GM12892 (cell line): ENCODE data around the gene SERTAD4.
A peak's percentile ranks its signal among the peaks of the same experiment; 100 is the strongest.
"Not testable (repeated sequence)": the region's sequence is repeated elsewhere in the genome, so short reads cannot be mapped to it uniquely, and the experiment has no call there.

ENCODE experiments used
- DNase-seq: peaks from one replicate; pipeline ENCODE4 v3.0.0; 2011; ENCODE audit not compliant: insufficient read length
- FAIRE-seq: peaks from 2 replicates; lab custom pipeline; 2011; peaks lifted over from hg19 to GRCh38; lab: Jason Lieb, UNC
- POLR2A ChIP-seq: IDR thresholded peaks from 2 replicates; pipeline ENCODE4 v1.6.1; 2011; ENCODE audit warnings: low read depth, low read length, control low read depth
- POLR2AphosphoS5 ChIP-seq: IDR thresholded peaks from 2 replicates; pipeline ENCODE4 v1.6.1; 2011; ENCODE audit warnings: low read depth, low read length, control low read depth
- TAF1 ChIP-seq: IDR thresholded peaks from 2 replicates; pipeline ENCODE4 v1.6.1; 2011; ENCODE audit warnings: low read depth, mild to moderate bottlenecking, control low read depth, low read length, borderline replicate concordance

SERTAD4 gene

DNA sequence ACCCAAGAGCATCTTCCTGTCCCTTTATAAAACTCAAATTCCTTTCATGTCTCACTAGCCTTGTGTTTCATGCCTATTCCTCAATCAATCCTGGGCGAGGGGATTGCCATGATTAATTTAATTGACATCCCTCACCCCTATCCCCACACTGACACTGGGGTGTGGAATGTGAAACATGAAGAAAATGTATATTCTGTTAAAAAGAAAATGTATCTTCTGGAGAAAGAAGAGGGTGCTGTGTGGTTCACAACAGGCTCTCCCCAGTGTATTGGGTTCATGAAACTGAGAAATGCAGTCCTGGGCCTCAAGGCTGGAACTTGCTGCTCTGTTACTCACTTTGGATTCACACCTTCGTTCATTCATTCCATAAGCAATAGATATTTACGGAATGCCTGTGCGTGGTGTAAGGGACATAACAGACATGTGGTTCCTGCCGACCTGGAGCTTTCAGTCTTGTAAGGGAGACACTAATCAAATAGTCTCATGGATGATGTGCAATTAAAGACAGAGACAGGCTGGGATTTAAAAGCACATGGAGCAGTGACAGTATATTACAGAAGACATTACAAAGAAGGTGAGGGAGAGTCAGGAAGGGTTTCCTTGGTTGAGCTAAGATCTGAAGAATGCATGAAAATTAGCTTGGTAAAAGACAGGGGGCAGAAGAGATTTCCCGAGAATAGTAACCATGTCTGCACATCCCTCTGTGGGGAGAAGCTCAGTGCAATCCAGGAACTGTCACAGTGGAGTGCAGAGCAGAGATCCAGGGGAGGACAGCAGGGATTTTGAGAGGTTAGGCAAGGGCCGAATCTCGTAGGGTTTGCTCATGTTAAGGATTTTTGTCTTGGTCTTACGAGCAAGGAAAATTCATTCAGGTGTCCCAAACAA, 32.1 kb downstream of the SERTAD4 start:
- TF ChIP-seq TAF1, result no peak
- no peak for TF ChIP-seq POLR2AphosphoS5
- TF ChIP-seq POLR2A, result no peak
- FAIRE-seq (no peak), DNase-seq (no peak)

DNA sequence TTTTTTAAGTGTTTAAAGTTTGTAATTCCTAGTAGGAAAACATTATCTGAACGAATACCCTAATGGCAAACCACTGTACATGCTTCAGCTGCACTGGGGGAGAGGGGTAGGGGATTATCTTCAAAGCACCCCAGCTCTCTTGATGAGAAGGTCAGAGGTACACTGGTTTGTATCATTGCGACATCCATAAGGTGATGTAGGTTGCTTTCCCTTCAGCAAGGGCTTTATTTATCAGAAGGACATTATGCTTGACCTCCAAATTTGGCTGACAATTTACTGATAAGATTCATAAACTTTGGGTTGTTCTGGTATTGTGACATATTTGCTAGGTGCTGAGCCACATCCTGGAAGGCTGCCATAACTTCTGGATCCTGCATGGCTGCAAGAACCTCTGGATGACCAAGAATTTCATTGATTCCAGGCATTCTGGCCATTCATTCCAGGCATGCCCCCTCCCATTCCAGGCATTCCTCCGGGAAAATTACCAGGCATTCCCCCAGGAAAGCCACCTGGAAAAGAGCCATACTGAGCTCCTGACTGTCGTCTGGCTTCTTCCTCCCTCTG, 32.9 kb downstream of the SERTAD4 start:
- FAIRE-seq, result not testable (repeated sequence)

DNA sequence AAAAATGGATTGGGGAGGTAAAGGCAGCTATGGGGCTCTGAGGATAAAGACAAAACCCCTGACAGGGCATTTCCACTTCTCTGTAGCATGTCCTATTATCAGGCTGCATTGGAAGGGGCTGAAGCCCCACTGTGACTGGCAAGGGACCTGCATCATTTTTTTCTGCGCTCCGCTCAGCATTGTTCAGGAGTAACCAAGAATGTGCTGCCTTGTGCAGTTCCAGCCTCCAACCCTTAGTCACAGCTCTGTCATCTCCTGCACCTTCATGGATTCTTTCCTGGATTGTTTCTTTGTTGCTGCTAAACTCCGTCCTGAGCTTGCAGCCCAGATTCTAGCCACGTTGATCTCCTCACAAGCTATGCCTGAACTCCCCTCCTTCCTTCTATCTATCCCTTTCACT, 37.4 kb downstream of the SERTAD4 start:
- DNase-seq (no peak), FAIRE-seq (no peak)
- no peak for TF ChIP-seq TAF1
- no peak for TF ChIP-seq POLR2AphosphoS5
- no peak for TF ChIP-seq POLR2A

More for the DNA sequence above, 32.9 kb downstream of the SERTAD4 start:
- not testable (repeated sequence) for DNase-seq

DNA sequence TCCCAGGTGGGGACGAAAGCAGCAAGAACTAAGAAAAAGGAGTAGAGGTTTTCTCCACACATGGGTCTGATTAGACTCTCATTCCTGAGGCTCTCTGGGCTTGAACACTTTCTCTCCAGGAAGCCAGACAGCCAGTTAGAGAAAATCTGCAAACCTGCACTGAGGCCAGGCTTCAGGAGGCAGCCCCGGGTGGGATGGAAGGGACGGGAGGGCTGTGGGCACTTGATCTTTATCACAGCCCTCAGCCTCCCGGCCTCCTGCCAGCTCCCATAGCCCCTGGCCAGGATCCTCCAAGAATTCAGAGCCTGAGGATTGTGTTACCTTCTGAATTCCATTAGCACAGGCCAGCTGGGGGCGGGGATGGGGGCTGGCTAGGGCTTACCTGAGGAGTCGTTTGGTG, 40.1 kb downstream of the SERTAD4 start:
- DNase-seq (no peak), FAIRE-seq (no peak)
- TF ChIP-seq POLR2A, result no peak
- TF ChIP-seq TAF1, result no peak
- no peak for TF ChIP-seq POLR2AphosphoS5

DNA sequence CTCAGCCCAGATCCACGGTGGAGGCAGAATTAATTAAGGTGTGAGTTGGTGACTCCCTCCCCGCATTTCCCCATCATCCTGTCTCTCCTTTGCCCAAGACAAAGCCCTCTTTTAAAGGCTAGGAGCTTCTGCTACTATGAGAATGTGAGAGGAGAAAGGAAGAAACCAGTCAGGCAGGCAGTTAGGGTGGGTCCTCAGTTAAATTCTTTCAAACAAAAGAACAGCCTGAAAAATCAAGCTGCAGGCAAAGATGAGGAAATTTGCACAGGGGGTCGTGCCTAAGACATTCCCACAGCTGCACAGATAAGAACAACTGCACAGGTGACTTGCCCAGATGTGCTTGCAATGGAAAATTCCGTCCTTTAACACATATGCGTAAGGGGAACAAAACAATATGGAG, 47.6 kb downstream of the SERTAD4 start:
- no peak for FAIRE-seq
- TF ChIP-seq POLR2AphosphoS5, result no peak
- no peak for TF ChIP-seq TAF1
- TF ChIP-seq POLR2A, result no peak

DNA sequence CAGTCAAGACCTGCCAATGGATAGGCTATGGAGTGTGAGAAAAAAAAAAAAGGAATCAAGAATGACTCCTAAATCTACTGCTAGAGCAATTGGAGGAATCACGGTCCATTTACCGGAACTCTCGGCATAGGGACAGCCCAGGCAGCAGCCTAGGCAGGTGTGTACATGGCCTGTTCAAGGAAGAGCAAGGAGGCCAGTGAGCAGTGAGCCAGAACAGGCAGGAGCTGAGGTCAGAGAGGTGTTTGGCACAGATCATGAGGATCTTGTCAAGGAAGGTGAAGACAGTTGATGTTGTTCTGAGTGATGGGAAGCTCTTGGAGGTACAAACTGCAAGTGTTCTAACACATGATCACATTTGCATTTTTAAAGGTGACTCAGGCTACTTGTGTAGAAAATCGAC, 55.5 kb downstream of the SERTAD4 start:
- no peak for FAIRE-seq
- no peak for TF ChIP-seq TAF1
- no peak for TF ChIP-seq POLR2A
- no peak for TF ChIP-seq POLR2AphosphoS5
- DNase-seq, result no peak

More for the DNA sequence above, 47.6 kb downstream of the SERTAD4 start:
- no peak for DNase-seq

DNA sequence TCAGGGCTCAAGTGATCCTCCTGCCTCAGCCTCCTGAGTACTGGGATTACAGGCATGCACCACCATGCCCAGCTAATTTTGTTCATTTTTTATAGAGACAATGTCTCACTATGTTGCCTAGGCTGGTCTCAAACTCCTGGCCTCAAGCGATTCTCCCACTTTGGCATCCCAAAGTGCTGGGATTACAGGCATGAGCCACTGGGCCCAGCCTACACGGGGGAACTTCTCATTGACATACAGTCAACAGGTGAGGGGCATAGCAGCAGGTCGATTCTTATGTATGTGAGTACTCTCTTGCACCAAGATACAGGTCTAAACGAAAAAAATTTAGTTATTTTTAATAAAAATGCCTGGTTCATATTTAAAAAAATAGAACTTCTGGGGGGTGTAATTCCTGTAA, 56.7 kb downstream of the SERTAD4 start:
- DNase-seq (no peak), FAIRE-seq (no peak)
- TF ChIP-seq POLR2A (no peak), POLR2AphosphoS5 (no peak), TAF1 (no peak)

DNA sequence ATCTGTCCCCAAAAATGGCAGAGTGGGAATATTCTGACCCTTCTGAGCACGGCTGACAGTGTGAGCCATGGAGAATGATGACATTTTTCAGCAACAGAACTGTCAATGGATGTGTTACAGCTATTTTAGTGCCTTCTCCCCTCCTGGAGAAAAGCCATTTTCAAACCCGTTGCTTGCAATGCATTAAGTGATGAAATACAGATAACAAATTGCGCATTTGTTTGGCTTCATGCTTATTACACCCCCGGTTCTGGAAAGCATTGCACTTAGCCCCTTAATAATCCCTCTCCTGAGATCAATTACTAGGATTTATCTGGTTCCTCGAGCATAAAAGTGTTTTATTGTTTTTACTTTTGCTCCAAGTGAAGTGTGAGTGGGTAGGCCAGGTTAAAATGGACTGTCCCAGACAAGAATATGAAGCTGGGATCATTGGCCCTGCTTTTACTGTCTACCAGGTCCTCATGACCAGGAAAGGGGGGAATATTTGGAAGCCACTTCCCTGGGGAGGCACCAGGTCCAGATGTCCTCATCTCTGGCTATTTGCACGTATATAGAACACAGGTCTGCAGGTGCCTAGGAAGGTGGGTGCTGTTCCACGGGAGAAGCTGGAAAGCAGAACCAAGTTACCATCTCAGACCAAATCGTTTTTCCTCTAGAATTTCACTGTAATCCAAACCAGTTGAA, 58.6 kb downstream of the SERTAD4 start:
- no peak for FAIRE-seq
- TF ChIP-seq POLR2A (no peak), TAF1 (no peak), POLR2AphosphoS5 (no peak)
- no peak for DNase-seq

DNA sequence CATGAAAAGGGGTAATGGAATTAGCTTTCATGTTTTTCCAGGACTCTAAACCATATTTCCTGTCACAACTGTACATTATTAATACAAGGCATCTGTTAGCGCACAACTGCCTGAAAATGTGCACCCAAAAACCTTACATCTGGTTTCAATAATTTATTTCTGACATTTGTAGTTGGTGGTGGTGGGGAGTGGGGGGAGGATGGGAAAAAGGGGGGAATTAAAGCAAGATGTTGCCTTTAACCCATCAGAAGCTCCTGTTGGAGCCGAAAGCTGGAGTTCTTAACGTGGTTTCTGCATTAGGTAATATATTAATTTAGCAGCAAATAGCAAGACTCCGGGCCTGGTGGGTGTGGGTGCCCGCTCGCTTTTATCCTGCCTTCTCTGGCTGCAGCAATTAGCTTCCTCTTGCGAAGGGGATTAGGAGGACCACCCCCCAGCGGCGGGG, 59.2 kb downstream of the SERTAD4 start:
- TF ChIP-seq POLR2A (no peak), TAF1 (no peak), POLR2AphosphoS5 (no peak)
- no peak for DNase-seq
- FAIRE-seq, result no peak

DNA sequence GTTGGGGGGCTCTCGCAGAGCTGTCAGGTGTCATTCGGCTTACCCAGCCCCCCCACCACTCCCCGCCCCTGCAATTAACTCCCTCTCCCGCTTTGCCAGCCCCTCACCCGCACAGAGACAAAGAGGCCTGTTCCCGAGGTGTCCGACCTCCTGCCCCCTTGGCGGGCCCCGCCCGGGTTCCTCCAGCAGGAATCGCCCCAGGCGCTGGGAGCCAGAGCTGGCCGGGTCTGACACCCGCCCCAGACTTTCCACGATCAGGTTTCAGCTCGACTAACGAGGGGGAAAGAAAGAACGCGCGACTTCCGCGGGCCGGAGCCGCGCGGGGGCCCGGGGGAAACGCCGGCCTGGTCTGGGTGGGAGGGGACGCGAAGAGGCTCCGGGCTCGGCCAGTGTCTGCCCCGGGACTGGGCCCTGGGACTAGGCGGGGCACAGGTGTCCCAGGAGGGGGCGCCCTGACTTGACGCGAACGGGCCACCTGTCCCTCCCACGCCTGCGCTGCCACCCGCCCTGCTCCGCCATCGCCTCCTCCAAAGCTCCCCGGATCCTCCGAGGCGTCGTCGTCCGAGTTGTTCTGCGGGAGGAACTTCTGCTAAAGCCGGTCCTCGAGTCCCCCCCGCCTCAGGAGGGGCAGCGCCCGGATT, 59.8 kb downstream of the SERTAD4 start:
- TF ChIP-seq POLR2A, result no peak
- TF ChIP-seq TAF1, result no peak
- no peak for TF ChIP-seq POLR2AphosphoS5
- DNase-seq (peak; percentile 45), FAIRE-seq (peak; percentile 54)

DNA sequence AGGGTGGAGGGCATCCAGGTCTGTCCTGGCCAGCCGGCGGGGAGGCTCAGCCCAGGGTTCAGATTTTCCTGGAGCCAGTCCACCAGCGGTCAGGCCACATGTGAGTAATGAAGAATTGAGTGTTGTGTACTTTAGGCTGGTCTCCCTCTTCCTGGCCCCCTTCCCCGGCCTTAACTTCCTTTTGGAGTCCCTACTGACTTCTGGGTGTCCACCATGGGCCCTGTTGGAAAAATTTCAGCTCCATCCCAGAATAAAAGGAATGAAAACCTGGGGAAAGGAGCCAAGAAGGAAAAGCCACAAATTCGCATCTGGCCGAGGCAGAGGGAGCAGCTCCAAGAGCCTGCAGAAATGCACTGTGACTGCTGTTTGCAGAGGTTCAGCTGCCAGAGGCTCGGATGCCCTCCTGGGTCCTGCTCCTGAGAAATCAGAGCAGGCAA, 60.6 kb downstream of the SERTAD4 start:
- DNase-seq (no peak), FAIRE-seq (no peak)
- no peak for TF ChIP-seq POLR2AphosphoS5
